Transverse colon (tissue), 4 donors: ENCODE data around the gene GM2A. TPM values are rescaled to one million over a fixed set of nuclear protein-coding genes. Genes with fewer than 3 reads are reported as not detected.

Experiments used
- DNase-seq: peaks from one replicate; pipeline ENCODE4 v3.0.0-alpha.2; 2019
- H3K27ac ChIP-seq, 4 donors: fragments of 200-600 bp; sonication (generic); 2 replicates each; pipeline ENCODE4 v1.5.1; 2016 to 2018; ENCODE audit warnings: inconsistent platforms in 4 of 4
- H3K27me3 ChIP-seq: fragments of 200-600 bp; sonication (generic); 2 replicates; pipeline ENCODE4 v1.5.1; 2017; ENCODE audit warnings: inconsistent platforms
- H3K36me3 ChIP-seq, 4 donors: fragments of 200-600 bp; sonication (generic); 2 replicates each; pipeline ENCODE4 v1.5.1; 2017 to 2019; ENCODE audit warnings: inconsistent platforms in 4 of 4
- H3K4me1 ChIP-seq, 4 donors: fragments of 200-600 bp; sonication (generic); 2 replicates each; pipeline ENCODE4 v1.5.1; 2017 to 2020; ENCODE audit warnings: inconsistent platforms in 4 of 4
- H3K4me3 ChIP-seq, 4 donors: fragments of 200-600 bp; sonication (generic); 1 replicate in 1 of 4; 2 replicates in 3 of 4; pipeline versions ENCODE4 v1.5.1 to v1.6.1; 2017 to 2019; ENCODE audit warnings: inconsistent platforms in 4 of 4
- H3K9me3 ChIP-seq, 2 donors: fragments of 200-600 bp; sonication (generic); 2 replicates each; pipeline ENCODE4 v1.5.1; 2017 to 2019; ENCODE audit warnings: inconsistent platforms in 2 of 2
- EP300 ChIP-seq: sonication (generic); formaldehyde crosslinking; IDR thresholded peaks from one replicate; pipeline ENCODE4 v1.6.1; 2017; ENCODE audit warnings: antibody characterized with exemption, low read depth
- POLR2A ChIP-seq: fragments of 450-650 bp; IDR thresholded peaks from one replicate; pipeline ENCODE4 v1.6.1; 2016; ENCODE audit warnings: antibody characterized with exemption, mild to moderate bottlenecking, moderate library complexity
- POLR2AphosphoS5 ChIP-seq, 3 donors: sonication (generic); formaldehyde crosslinking; IDR thresholded peaks; one replicate each; pipeline ENCODE4 v1.6.1; 2016; ENCODE audit warnings: antibody characterized with exemption in 3 of 3
- WGBS, 2 donors: methylation state at CpG; one replicate each; pipeline ENCODE4 v1.1.5; 2018; ENCODE audit warnings: low coverage in 1 of 2; 5-methylcytosine and 5-hydroxymethylcytosine counted together
- in situ Hi-C, 4 donors: fragments of 200-750 bp; cut with MboI; loops; one replicate each; pipeline versions ENCODE4 v1.15.0 to v1.15.1; 2017; ENCODE audit warnings: low sequenced_read_pairs in 3 of 4, low pct_ligation_motif_present in 1 of 4, low pct_unique_long_range_greater_than_20kb in 1 of 4
- intact Hi-C: fragments of 100-400 bp; cut with DNase I; formaldehyde crosslinking; loops from one replicate; pipeline ENCODE4 v1.15.1; 2023; ENCODE audit warnings: low total_unique reads
- total RNA-seq, 4 donors: library from RNA; depleted of rRNA; stranded (reverse); fragments of >200 nt; gene quantifications; one replicate each; pipeline ENCODE4 v1.1.0, GENCODE V29; 2016
- TF ChIP-seq, protein P1 (sequence below), 5 experiments: fragments of 200-600 bp in 3 of 5; fragments of 450-650 bp in 2 of 5; sonication (generic) in 3 of 5; IDR thresholded peaks; 1 replicate in 2 of 5; 2 replicates in 3 of 5; pipeline ENCODE4 v1.5.1; 2016 to 2017; ENCODE audit warnings: antibody characterized with exemption in 5 of 5, inconsistent platforms in 3 of 5, mild to moderate bottlenecking in 2 of 5, moderate library complexity in 1 of 5

The GM2A gene
- total RNA-seq, 4 donors from 2014 or later: 5.6 to 19.5 (median 11.2) TPM

DNA sequence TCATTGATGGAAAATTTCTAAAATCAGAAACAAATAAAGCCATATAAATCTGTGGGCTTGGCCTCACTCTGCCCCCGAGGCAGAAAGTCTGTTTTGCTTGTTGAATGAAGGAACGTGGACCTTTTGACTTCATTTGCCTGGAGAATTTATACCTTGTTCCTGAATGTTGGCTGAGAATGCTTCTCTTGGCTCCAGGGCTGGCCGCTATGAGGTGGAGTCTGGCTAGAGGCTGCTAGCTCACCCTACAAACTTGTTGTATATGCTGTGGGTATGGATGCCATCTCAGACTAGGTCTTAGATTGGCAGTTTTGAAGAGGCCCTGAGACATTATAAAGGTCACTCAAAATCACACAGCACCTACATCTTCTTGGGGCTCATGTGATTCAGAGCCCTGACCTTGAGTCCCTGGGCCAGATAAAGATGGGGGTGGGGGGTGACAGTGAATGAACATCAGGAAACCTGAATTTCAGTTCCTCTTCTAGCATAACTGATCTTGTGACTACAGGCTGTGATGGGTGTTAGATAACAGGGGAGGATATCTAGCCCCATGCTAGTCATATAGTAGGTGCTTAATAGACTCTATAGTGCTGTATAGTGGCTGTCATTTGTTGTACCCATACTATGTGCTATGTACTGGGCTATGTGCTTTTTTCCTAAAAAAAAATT is 2.8 kb downstream of the GM2A start:
- H3K4me3 ChIP-seq: no peak overlapping the region
- TF ChIP-seq POLR2A: no peak
- intact Hi-C loops: no loop called here

DNA sequence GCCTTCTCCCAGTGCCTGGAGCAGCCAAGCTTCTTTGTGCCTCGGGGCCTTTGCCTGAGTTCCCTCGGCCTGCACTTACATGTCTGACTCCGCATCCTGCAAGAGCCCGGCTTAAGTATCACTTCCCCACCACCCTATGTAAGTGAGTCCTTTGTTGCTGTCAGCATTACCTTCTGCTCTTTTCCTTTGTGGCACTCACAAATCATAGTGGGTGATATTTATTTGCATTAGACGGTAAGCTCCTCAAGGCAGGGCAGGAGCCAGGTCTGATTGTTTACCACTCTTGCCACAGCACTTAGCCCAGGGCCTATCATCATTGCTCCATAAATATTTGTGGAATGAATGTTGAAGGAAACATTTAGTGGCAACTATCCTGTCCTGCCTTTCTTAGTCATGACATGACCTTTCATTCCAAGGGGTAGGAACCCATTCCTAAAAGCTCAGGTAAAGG is 4.8 kb downstream of the GM2A start:
- in situ Hi-C loops: no loop called here

More for the DNA sequence above, 2.8 kb downstream of the GM2A start:
- Histone ChIP-seq H3K27me3 (no peaks in the 10 kb centered on the region), H3K27ac (no peak overlapping the region), H3K4me1 (peaks cover 8 to 41% (median 18%) of the 10 kb centered on the region in 4 donors), H3K36me3 (no peaks in the 10 kb centered on the region), H3K9me3 (no peaks in the 10 kb centered on the region)
- in situ Hi-C loops: no loop called here
- WGBS, 2 donors: 73 to 75% methylated on average over 2 to 3 of the region's 3 CpGs
- peak; percentile 29 for DNase-seq

DNA sequence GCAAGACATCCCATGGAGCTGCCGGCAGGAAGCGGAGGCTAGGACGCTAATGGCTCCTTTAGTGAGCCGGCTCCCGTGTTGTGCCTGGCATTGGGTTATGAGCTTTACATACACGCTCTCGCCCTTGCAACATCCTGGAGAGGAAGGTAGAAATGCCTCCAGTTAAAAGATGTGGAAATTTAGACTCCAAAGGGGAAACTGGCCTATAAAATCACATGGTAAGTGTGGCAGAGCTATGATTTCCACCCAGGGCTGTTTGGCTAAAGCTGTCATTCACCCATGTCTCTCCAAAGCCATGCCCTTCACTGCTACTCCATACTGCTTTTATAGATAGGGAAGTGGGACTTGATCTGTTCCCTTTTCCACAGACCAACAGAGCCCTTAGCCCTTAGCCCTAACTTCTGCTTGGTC is 5.2 kb downstream of the GM2A start:
- intact Hi-C loops: no loop called here
- TF ChIP-seq, protein P1, sequence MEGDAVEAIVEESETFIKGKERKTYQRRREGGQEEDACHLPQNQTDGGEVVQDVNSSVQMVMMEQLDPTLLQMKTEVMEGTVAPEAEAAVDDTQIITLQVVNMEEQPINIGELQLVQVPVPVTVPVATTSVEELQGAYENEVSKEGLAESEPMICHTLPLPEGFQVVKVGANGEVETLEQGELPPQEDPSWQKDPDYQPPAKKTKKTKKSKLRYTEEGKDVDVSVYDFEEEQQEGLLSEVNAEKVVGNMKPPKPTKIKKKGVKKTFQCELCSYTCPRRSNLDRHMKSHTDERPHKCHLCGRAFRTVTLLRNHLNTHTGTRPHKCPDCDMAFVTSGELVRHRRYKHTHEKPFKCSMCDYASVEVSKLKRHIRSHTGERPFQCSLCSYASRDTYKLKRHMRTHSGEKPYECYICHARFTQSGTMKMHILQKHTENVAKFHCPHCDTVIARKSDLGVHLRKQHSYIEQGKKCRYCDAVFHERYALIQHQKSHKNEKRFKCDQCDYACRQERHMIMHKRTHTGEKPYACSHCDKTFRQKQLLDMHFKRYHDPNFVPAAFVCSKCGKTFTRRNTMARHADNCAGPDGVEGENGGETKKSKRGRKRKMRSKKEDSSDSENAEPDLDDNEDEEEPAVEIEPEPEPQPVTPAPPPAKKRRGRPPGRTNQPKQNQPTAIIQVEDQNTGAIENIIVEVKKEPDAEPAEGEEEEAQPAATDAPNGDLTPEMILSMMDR (IDR thresholded peaks at IDR 0.05): no peak
- TF ChIP-seq POLR2AphosphoS5 (IDR thresholded peaks at IDR 0.05): no peak
- TF ChIP-seq EP300: no peak
- TF ChIP-seq POLR2A: no peak
- peak overlapping the region in 1 of 4 donors; percentile 24 for H3K27ac ChIP-seq

More for the DNA sequence above, 4.8 kb downstream of the GM2A start:
- H3K27ac ChIP-seq: peak overlapping the region in 1 of 4 donors; percentile 37
- TF ChIP-seq EP300: no peak
- no peak for TF ChIP-seq POLR2A
- TF ChIP-seq, protein P1 (IDR thresholded peaks at IDR 0.05): no peak
- no peak for TF ChIP-seq POLR2AphosphoS5 (IDR thresholded peaks at IDR 0.05)
- H3K4me3 ChIP-seq: no peak overlapping the region
- 58 to 80% methylated on average over 3 to 5 of the region's 5 CpGs for WGBS, 2 donors
- no peaks in the 10 kb centered on the region for H3K27me3 ChIP-seq
- peak; percentile 27 for DNase-seq
- peaks cover 6 to 29% (median 13%) of the 10 kb centered on the region in 4 donors for H3K4me1 ChIP-seq
- H3K36me3 ChIP-seq: peaks cover 0 to 6% (median 0%) of the 10 kb centered on the region in 4 donors
- no peaks in the 10 kb centered on the region for H3K9me3 ChIP-seq
- intact Hi-C loops: no loop called here

DNA sequence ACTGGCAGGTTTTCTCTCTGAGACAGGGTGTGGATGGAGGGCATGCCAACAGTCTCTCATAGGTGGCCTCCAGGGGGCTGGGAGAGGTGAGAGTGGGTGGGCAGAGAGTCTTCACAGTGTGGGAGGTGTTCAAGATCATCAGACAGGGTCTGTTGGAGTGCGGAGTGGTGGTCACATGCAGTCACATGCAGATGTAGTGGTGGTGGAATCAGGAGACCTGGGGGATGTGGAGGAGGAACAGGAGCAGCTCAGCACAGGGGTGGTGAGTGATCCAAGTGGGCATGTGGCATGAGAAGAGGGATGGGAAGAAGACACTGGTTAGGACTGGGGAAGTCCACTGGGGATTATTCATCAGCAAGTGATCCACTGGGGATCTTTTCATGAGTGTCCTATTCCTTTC is 5.8 kb downstream of the GM2A start:
- H3K4me1 ChIP-seq: peaks cover 2 to 27% (median 9%) of the 10 kb centered on the region in 4 donors
- no peak overlapping the region for H3K4me3 ChIP-seq
- DNase-seq: no peak
- no peaks in the 10 kb centered on the region for H3K27me3 ChIP-seq
- no peak for TF ChIP-seq EP300
- TF ChIP-seq, protein P1 (IDR thresholded peaks at IDR 0.05): no peak
- in situ Hi-C loops (no loop called here), intact Hi-C loops (no loop called here)
- WGBS, 2 donors: 0 to 52% methylated on average over 1 of the region's 1 CpG
- no peaks in the 10 kb centered on the region for H3K9me3 ChIP-seq
- H3K36me3 ChIP-seq: peaks cover 0 to 6% (median 0%) of the 10 kb centered on the region in 4 donors
- no peak overlapping the region for H3K27ac ChIP-seq

More for the DNA sequence above, 5.2 kb downstream of the GM2A start:
- WGBS, 2 donors: 89 to 96% methylated on average over 5 to 7 of the region's 7 CpGs
- Histone ChIP-seq H3K4me3 (no peak overlapping the region), H3K9me3 (no peaks in the 10 kb centered on the region), H3K27me3 (no peaks in the 10 kb centered on the region), H3K36me3 (peaks cover 0 to 6% (median 0%) of the 10 kb centered on the region in 4 donors), H3K4me1 (peaks cover 6 to 28% (median 13%) of the 10 kb centered on the region in 4 donors)
- in situ Hi-C loops: no loop called here
- DNase-seq: no peak
